CD4-positive, alpha-beta T cell treated with Interleukin-2 at 100 ng/mL for 4 hours (primary cell): ENCODE data around the gene CDC42BPG.

ENCODE experiments used
- DNase-seq: peaks from one replicate; pipeline ENCODE4 v3.0.0-alpha.2; 2020; ENCODE audit warnings: low spot score

The CDC42BPG gene

GRCh38 chr11:64844330-64845128, at the start of gene CDC42BPG:
CDC42BPG (minus strand) TSS chr11:64844653; CDS start chr11:64844569, 84 bp downstream.
- peak; percentile 76 for DNase-seq

- DNase-seq: no peak
Observed at GRCh38 chr11:64893194-64894069, 49.0 kb upstream of the CDC42BPG start.

- no peak for DNase-seq
Observed at GRCh38 chr11:64892838-64893193, 48.4 kb upstream of the CDC42BPG start.

DNA sequence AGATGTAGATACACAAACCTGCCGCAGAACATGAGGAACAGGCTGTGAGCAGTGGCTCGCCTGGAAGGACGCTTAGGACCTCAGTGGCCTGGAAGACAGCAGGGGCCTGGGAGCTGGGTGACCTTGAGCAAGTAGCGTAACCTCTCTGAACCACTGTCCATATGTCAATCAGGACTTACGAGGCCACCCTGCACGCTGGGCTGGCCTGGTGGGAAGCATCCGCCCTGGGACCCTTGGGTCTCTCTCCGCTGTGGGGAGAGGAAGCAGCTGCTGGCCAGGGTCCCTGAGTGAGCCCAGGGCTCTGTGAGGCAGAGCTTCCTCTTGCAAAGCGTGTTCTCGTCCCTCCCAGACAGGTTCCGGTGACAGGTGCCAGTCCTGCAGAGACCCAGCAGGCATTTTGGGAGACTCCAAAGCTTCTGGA, 48.0 kb upstream of the CDC42BPG start:
- DNase-seq: no peak

GRCh38 chr11:64891880-64892279, 47.4 kb upstream of the CDC42BPG start:
- no peak for DNase-seq

GRCh38 chr11:64891215-64891848, 46.9 kb upstream of the CDC42BPG start:
- DNase-seq: no peak

DNA sequence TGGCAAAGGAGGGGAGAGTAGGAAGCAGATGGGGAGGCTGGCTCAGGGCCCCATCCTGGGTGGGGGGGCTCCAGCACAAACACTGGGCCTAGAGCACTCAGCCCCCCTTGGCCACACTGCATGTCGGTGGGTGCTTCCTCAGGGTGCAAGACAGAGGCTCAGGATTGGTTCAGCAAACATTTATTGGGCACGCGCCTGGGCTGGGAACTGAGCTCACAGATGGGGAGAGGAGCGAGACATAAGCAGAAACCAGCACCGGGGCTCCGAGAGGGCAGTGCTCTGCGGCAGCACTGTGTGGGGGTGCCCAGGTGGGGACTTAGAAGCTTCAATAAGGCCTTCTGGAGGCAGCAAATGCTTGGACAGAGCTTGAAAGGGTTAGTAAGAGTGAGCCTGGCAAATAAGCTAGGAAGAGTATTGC, 46.1 kb upstream of the CDC42BPG start:
- no peak for DNase-seq

DNA sequence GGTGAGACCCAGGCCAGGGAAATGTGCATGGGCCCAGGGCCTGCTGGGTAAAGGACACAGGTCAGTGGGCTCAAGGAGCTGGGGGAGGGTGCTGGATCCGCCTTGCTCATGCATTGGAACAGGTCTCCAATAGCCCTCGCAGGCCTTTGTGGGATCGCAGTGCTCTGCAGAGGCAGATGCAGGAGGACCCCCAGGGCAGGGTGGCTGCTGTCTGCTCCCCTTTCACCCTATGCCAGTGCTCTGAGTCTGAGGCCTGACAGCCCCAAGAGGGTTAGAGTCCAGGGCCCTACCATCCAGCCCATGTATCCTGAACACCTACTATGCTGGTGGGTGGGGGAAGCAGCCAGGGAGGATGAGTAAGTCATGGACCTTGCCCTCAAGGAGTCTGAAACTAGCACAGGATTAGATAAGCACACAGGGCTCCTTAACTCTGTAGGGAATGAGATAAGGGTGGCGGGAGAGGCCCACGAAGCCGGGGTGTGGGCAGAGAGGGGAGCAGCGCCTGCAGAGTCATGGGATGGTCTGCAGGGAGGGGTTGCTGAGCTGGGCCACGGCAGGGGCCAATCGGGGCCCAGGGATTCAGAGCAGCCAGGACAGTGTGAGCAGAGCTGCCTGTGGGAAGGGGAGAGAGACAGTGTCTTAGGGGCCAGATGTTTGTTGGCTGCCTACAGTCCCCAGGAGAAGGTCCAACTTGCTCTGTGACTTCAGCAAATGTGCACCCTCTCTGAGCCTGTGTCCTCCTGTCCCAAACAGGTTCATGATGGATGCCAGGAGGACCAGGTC, 44.5 kb upstream of the CDC42BPG start:
- DNase-seq: no peak

DNA sequence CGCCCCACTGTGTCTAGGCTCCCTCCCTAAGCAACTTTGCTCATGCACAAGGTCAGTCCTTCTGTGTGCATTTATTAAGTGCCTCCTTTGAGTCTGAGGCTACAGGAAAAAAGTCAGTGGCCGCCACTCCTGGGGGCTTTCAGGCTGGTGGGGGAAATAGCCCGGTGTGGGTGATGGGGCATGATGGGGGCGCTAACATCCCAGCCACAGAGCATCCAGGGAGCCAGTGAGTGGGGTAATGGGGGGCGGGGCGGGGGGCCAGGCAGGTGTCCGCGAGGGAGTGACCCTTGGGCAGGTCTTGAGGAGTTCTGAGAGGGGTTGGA, 43.9 kb upstream of the CDC42BPG start:
- no peak for DNase-seq

DNA sequence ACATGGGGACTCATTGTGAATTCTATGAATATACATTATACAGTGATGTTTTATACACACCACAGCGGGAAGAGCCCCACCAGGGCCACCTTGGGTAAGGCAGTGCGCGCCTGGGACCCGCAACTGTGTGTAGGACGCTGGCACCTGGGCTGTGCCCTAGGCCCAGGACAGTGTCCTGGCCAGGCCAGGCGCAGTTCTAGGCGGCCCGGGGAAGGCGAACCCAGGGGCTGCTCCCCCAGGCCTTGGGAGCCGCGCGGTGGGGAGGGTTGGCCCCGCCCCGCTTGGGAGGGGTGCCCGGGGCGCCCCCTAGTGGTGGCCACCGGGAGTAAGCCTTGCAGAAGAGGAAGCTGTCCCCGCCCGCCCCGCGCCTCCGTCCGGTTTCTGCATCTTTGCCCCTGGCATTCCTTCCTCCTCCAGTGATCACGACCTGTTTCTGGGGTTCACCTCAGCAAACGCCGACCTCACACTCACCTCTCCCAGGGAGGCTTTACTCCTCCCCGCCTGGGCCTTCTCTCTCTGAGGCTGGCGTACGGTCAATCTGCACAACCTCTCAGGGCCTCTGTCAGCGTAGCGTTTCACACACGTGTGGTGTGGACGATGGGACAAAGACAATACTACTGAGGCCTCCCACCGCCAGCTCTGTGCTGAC, 43.4 kb upstream of the CDC42BPG start:
- peak; percentile 84 for DNase-seq

DNA sequence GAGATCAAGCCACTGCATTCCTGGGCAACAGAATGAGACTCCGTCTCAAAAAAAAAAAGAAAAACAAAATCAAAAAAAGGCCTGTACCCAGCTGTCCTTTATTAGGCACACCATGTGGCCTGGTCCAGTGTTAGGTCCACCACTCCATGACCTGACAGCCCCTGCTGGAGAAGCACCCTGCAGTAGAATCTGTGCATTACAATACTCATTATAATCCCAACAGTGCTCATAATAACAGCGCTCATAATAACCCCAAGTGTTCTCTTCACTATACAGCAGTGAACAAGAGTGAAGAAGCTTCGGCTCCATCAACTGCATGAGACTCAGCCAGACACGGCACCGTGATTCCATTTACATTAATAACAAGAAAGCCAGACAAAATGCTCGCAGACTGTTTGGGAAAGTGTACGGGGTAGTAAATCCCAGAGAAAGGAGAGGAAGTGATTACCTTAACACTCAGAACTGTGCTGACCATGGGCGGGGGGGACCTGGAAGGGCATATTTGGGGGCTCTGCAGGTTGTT, 42.8 kb upstream of the CDC42BPG start:
- DNase-seq: no peak

DNA sequence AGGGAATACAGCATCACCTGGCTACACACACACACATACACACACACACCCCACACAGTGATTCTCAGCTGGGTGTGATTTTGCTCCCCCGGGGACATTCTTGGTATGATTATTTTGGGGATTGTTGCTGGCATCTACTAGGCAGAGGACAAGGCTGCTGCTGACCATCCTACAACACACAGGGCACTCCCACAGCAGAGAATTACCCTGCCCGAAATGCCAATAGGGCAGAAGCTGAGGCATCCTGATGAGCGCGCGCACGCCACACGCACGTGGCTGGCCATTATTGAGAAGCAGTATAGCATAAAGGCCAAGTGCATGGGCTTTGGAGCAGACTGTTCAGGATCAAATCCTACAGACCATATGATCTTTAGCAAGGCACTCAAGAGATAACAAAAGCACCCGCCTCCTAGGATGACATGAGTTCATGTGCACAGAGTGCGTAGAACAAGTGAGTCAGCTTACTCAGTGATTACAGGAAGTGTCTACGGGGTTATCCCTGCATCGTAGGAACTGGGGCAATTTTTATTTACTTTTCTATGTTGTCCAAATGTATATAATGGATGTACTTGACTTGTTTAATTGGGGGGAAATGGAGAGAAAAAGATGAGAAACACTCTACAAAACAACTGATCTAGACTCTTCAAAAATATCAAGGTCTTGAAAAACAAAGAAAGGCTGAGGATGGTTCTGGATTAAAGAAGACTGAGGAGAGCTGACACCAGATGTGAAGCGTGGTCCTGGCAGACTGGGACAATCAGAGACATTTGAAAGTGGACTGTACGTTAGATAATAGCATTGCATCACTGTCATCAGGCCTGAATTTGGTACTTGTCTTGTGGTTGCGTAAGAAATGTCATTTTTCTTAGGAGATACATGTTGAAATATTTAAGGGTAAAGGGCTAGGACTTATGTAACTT, 41.2 kb upstream of the CDC42BPG start:
- DNase-seq: peak; percentile 69

DNA sequence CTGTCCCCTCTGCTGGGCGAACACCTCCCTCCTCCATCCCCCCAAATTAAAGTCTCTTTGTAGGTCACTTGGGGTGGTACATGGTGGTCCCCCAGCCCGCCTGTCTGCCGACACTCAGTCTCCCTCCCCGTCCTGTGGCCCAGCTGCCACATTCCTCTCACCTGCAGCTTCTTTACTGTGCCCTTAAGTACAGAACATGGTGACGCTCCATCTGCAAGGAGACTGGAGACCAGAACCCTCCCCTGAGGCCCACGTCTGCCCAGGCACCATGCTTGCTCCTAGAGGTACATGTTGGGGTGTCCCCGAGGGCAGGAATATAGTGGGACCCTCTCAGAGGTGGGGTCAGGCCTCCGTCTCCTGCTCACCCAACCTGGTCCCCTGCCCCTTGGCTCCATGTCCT, 39.6 kb upstream of the CDC42BPG start:
- no peak for DNase-seq

GRCh38 chr11:64883575-64883974, 39.1 kb upstream of the CDC42BPG start:
- no peak for DNase-seq

DNA sequence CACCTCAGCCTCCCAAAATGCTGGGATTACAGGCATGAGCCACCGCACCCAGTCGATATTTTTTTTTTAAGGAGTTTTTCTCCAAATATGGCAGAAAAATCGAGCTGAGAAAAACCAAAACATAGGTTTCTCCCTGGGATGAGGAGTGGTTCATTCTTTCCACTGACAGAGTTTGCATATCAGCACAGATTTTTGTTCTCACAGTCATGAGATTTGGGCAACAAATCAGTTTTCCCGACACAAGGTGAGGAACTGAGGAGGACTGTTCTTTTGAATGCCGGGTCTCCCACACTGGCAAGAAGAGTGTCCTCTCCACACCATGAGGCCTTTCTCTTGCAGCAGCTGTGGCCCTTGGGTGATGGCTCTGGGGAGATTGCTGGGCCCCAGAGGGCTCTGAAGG, 37.8 kb upstream of the CDC42BPG start:
- no peak for DNase-seq

DNA sequence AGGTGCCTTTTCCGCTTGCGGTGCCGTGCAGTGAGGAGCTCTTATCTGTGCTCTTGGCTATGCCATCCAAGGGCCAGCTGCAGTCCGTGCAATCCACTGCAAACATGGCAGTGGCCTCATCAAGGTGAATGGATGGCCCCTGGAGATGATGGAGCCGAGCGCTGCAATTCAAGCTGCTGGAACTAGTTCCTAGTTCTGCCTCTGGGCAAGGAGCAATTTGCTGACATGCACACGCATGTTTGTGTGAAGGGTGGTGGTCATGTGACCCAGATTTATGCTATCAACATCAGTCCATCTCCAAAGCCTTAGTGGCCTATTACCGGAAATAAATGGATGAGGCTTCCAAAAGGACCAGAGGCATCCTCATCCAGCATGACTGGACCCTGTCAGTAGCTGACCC, 37.0 kb upstream of the CDC42BPG start:
- no peak for DNase-seq

- DNase-seq: peak; percentile 53
Observed at GRCh38 chr11:64880240-64881001, 36.0 kb upstream of the CDC42BPG start.

DNA sequence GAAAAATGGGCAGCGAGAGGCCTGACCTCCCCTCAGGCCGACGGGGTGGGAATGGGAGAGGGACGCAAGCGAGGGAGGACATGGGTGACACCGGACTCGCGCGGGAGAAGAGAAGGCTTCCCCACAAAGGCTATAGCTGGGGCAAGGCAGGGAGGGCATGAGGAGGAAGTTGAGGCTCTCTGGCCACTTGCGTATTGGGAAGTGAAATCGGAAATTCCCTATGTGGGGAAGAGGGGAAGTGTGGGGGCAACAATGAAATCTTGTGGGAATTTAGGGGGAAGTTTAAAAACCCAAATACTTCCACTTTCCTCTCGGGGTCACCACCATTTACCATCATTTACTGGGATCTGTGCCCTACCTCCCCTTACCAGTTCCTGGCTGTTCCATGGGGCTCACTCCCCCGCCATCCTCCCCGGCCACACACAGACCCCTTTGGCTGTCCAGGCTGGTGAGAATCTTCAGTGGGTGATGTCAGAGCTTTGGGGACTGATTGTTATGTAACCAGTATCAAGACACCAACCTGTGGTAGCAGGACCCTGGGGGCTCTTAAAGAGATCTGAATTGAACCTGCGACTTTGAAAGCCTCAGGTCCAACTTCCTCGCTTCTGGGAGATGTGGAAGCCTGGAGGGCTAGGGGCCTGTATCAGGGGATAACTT, 34.9 kb upstream of the CDC42BPG start:
- no peak for DNase-seq
